Measurements from ENCODE around the gene TCP10L. TPM values are rescaled to one million over a fixed set of nuclear protein-coding genes. Genes with fewer than 3 reads are reported as not detected.

The TCP10L gene
- total and polyA plus RNA-seq, 4 donors = 1.1 to 8.0 (median 2.8) TPM

DNA sequence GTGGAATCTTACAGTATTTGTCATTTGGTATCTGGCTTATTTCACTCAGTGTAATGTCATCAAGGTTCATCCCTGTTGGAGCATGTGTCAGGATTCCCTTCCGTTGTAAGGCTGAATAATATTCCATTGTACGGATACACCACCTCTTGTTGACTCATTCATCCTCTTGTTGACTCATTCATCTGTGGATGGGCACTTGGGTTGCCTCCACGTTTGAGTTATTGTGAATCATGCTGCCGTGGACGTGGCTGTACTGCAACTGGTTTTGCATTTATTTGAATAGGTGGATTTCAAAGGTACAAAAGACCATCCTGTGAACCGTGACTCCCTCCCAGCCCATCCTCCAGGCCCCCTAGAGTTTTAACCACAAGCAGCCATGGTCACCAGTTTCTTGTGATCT is 11.9 kb upstream of the TCP10L start (continued):
- TF ChIP-seq GABPA (IDR thresholded peaks at IDR 0.05 in 1 of 2, conservative IDR thresholded peaks at IDR 0.05 in 1 of 2) (no peak), SP1 (IDR thresholded peaks at IDR 0.05) (no peak), HNF4A (conservative IDR thresholded peaks at IDR 0.05) (no peak), RXRA (IDR thresholded peaks at IDR 0.05) (no peak)
- TF ChIP-seq, protein P1, sequence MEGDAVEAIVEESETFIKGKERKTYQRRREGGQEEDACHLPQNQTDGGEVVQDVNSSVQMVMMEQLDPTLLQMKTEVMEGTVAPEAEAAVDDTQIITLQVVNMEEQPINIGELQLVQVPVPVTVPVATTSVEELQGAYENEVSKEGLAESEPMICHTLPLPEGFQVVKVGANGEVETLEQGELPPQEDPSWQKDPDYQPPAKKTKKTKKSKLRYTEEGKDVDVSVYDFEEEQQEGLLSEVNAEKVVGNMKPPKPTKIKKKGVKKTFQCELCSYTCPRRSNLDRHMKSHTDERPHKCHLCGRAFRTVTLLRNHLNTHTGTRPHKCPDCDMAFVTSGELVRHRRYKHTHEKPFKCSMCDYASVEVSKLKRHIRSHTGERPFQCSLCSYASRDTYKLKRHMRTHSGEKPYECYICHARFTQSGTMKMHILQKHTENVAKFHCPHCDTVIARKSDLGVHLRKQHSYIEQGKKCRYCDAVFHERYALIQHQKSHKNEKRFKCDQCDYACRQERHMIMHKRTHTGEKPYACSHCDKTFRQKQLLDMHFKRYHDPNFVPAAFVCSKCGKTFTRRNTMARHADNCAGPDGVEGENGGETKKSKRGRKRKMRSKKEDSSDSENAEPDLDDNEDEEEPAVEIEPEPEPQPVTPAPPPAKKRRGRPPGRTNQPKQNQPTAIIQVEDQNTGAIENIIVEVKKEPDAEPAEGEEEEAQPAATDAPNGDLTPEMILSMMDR (IDR thresholded peaks at IDR 0.05; ENCODE audit: low read depth, low read length, missing input control) = no peak

DNA sequence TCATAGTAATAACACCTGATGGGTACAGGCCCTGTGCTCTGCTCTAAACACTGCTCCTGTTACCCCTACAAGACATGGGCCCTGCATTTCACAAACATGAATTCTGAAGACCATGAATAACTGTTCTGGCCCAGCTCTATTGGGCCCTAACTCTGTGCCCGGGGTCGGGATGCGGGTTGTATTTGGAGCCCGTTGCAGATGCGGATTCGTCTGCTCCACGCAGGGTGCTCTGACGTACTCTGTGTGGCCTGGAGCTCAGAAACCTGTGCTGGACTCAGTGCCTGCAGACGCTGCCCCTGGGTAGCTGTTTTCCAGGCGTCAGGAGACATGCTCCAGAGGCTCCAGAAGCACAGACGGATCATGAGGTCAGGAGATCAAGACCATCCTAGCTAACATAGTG is 10.1 kb upstream of the TCP10L start:
- no peak overlapping the region for H3K9ac ChIP-seq (ENCODE audit: low read depth in 1 of 2, low read length in 2 of 2)
- 87% methylated on average over 11 of the region's 11 CpGs for WGBS
- TF ChIP-seq, protein P2, sequence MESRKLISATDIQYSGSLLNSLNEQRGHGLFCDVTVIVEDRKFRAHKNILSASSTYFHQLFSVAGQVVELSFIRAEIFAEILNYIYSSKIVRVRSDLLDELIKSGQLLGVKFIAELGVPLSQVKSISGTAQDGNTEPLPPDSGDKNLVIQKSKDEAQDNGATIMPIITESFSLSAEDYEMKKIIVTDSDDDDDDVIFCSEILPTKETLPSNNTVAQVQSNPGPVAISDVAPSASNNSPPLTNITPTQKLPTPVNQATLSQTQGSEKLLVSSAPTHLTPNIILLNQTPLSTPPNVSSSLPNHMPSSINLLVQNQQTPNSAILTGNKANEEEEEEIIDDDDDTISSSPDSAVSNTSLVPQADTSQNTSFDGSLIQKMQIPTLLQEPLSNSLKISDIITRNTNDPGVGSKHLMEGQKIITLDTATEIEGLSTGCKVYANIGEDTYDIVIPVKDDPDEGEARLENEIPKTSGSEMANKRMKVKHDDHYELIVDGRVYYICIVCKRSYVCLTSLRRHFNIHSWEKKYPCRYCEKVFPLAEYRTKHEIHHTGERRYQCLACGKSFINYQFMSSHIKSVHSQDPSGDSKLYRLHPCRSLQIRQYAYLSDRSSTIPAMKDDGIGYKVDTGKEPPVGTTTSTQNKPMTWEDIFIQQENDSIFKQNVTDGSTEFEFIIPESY (IDR thresholded peaks at IDR 0.05) = no peak
- no peak for TF ChIP-seq YY1 (IDR thresholded peaks at IDR 0.05)
- TF ChIP-seq, protein P3, sequence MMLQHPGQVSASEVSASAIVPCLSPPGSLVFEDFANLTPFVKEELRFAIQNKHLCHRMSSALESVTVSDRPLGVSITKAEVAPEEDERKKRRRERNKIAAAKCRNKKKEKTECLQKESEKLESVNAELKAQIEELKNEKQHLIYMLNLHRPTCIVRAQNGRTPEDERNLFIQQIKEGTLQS (IDR thresholded peaks at IDR 0.05) = no peak
- TF ChIP-seq HNF4G (IDR thresholded peaks at IDR 0.05) = no peak
- no peak for TF ChIP-seq FOXA2 (IDR thresholded peaks at IDR 0.05)
- no peak for TF ChIP-seq HNF4A (conservative IDR thresholded peaks at IDR 0.05)
- TF ChIP-seq TAF1 (conservative IDR thresholded peaks at IDR 0.05) = no peak
- no peak for TF ChIP-seq SP1 (IDR thresholded peaks at IDR 0.05)
- TF ChIP-seq, protein P4, sequence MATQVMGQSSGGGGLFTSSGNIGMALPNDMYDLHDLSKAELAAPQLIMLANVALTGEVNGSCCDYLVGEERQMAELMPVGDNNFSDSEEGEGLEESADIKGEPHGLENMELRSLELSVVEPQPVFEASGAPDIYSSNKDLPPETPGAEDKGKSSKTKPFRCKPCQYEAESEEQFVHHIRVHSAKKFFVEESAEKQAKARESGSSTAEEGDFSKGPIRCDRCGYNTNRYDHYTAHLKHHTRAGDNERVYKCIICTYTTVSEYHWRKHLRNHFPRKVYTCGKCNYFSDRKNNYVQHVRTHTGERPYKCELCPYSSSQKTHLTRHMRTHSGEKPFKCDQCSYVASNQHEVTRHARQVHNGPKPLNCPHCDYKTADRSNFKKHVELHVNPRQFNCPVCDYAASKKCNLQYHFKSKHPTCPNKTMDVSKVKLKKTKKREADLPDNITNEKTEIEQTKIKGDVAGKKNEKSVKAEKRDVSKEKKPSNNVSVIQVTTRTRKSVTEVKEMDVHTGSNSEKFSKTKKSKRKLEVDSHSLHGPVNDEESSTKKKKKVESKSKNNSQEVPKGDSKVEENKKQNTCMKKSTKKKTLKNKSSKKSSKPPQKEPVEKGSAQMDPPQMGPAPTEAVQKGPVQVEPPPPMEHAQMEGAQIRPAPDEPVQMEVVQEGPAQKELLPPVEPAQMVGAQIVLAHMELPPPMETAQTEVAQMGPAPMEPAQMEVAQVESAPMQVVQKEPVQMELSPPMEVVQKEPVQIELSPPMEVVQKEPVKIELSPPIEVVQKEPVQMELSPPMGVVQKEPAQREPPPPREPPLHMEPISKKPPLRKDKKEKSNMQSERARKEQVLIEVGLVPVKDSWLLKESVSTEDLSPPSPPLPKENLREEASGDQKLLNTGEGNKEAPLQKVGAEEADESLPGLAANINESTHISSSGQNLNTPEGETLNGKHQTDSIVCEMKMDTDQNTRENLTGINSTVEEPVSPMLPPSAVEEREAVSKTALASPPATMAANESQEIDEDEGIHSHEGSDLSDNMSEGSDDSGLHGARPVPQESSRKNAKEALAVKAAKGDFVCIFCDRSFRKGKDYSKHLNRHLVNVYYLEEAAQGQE (IDR thresholded peaks at IDR 0.05) = no peak
- TF ChIP-seq, protein P5, sequence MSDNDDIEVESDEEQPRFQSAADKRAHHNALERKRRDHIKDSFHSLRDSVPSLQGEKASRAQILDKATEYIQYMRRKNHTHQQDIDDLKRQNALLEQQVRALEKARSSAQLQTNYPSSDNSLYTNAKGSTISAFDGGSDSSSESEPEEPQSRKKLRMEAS (IDR thresholded peaks at IDR 0.05) = no peak
- TF ChIP-seq NR2F2 (IDR thresholded peaks at IDR 0.05) = no peak
- no peak for TF ChIP-seq JUND (IDR thresholded peaks at IDR 0.05)
- TF ChIP-seq RXRA (IDR thresholded peaks at IDR 0.05) = no peak
- TF ChIP-seq RAD21 (IDR thresholded peaks at IDR 0.05) = no peak
- TF ChIP-seq, protein P1 (IDR thresholded peaks at IDR 0.05; ENCODE audit: low read depth, low read length, missing input control) = no peak
- no peak for TF ChIP-seq GABPA (IDR thresholded peaks at IDR 0.05 in 1 of 2, conservative IDR thresholded peaks at IDR 0.05 in 1 of 2)
- no peak for TF ChIP-seq EGR1 (IDR thresholded peaks at IDR 0.05; ENCODE audit: low read depth in 2 of 2)
- no peak for TF ChIP-seq FOXA1 (IDR thresholded peaks at IDR 0.05)

More for the DNA sequence above, 10.1 kb upstream of the TCP10L start:
- Histone ChIP-seq H3K4me3 (ENCODE audit: low read depth in 1 of 3, low read length in 3 of 3) (no peak overlapping the region), H3K27me3 (ENCODE audit: control insufficient read depth in 4 of 4, insufficient read depth in 4 of 4, low read length in 3 of 4) (no peaks in the 10 kb centered on the region), H3K9me3 (ENCODE audit: control insufficient read depth in 4 of 4, low read length in 3 of 4) (no peaks in the 10 kb centered on the region), H3K27ac (ENCODE audit: low read depth in 1 of 2, low read length in 2 of 2) (no peak overlapping the region), H3K36me3 (ENCODE audit: control insufficient read depth in 4 of 4, insufficient read depth in 3 of 4, low read depth in 1 of 4, low read length in 3 of 4) (peaks cover 2 to 3% (median 2%) of the 10 kb centered on the region in 4 donors), H3K4me1 (ENCODE audit: control insufficient read depth in 4 of 4, insufficient read depth in 4 of 4, low read length in 3 of 4) (peaks cover 7 to 40% (median 31%) of the 10 kb centered on the region in 4 donors)
- DNase-seq (ENCODE audit: low spot score) = no peak
